ENCODE measurements around the gene IMMP2L. TPM values are rescaled to one million over a fixed set of nuclear protein-coding genes. Genes with fewer than 3 reads are reported as not detected.
A peak's percentile ranks its signal among the peaks of the same experiment; 100 is the strongest.

The IMMP2L gene
- total RNA-seq, 1 donor from 2014 or later, result 31.9 TPM

DNA sequence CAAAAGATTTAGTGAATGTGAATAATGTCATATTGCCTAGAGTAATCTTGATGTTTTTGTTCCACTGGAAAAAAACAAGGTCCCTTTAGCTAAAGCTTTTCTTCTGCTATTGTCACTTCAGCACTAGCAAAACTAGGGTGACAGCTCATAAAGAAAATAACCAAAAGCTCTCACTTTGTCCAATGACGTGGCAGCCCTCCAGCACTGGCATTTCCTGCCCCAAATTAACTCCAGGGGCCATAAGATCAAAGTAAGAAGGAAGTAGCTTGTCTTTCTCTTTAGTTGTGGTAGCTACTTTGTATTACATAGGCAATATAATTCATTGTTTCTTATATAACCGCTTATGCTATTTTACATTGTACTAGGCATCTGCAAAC, 424.1 kb downstream of the IMMP2L start:
- POLR2A ChIA-PET, result interaction anchor here (0.5 to 2.2 kb wide), 4 partner anchors 39 to 424 kb away, joined by 3 to 24 read pairs (median 7); partner anchors contain the start of gene IMMP2L
- intact Hi-C loops (cut with micrococcal nuclease), result loop anchor here (5.0 kb wide), 1 partner anchor 424 kb away; the partner anchor contains the start of gene IMMP2L

DNA sequence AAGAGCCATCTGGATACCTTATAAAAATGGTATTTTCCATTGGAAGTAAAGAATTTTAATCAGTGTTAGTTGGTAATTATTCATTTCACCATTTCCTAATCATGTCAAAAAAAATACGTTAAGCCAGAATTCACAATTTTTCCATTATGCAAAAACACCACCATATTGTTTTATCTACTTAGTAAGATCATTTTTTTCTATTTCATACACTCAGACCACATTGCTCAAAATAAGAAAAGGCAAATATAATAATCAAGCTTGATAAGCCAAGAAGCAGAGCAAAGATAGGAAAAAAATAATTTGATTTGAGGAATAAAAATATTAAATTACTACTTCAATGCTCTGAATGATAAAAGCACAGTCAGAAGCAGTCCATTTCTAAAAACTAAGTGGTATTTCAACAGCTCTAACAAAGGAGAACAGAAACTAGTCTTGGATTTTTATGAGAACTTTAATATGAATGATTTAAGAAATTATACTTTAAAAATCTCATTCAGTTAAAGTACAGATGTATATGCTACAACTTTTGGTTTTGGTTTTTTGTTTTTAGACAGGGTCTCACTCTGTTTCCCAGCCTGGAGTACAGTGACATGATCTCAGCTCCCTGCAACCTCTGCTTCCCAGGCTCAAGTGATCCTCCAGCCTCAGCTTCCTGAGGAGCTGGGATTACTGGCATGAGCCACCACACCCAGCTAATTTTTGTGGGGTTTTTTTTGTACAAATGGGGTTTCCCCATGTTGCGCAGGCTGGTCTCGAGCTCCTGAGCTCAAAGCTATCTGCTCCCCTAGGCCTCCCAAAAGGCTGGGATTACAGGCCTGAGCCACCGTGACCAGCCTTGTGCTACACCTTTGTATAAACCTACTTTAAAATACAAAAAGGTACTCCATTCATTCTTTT, 424.7 kb downstream of the IMMP2L start:
- TF ChIP-seq, protein P1, sequence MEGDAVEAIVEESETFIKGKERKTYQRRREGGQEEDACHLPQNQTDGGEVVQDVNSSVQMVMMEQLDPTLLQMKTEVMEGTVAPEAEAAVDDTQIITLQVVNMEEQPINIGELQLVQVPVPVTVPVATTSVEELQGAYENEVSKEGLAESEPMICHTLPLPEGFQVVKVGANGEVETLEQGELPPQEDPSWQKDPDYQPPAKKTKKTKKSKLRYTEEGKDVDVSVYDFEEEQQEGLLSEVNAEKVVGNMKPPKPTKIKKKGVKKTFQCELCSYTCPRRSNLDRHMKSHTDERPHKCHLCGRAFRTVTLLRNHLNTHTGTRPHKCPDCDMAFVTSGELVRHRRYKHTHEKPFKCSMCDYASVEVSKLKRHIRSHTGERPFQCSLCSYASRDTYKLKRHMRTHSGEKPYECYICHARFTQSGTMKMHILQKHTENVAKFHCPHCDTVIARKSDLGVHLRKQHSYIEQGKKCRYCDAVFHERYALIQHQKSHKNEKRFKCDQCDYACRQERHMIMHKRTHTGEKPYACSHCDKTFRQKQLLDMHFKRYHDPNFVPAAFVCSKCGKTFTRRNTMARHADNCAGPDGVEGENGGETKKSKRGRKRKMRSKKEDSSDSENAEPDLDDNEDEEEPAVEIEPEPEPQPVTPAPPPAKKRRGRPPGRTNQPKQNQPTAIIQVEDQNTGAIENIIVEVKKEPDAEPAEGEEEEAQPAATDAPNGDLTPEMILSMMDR (IDR thresholded peaks at IDR 0.05), result no peak
- intact Hi-C loops (cut with micrococcal nuclease), result loop anchor here (1.0 to 5.0 kb wide), 4 partner anchors 33 to 425 kb away; partner anchors contain the start of gene IMMP2L
- ChIA-PET POLR2A (interaction anchor here (0.6 to 2.2 kb wide), 4 partner anchors 24 to 424 kb away, joined by 4 to 24 read pairs (median 8); partner anchors contain the start of gene IMMP2L), CTCF (interaction anchor here (0.8 to 1.7 kb wide), 3 partner anchors 10 to 54 kb away, joined by 5 to 9 read pairs (median 5); no protein-coding TSS in a partner anchor)
- H3K27me3 Mint-ChIP-seq, result no peaks in the 10 kb centered on the region
- peak; percentile 85 for ATAC-seq (ENCODE audit: low read depth)
- H3K4me3 Mint-ChIP-seq, result peak overlapping the region; percentile 73
- H3K9me3 Mint-ChIP-seq, result no peaks in the 10 kb centered on the region
- no peaks in the 10 kb centered on the region for H3K36me3 Mint-ChIP-seq (ENCODE audit: low read depth)
- H3K4me1 Mint-ChIP-seq, result peaks cover 28% of the 10 kb centered on the region
- peak; percentile 33 for DNase-seq
- peak overlapping the region; percentile 94 for H3K27ac Mint-ChIP-seq

More for the DNA sequence above, 424.1 kb downstream of the IMMP2L start:
- TF ChIP-seq, protein P1 (IDR thresholded peaks at IDR 0.05), result no peak
- Mint-ChIP-seq H3K4me1 (peaks cover 28% of the 10 kb centered on the region), H3K4me3 (peak overlapping the region; percentile 73), H3K27me3 (no peaks in the 10 kb centered on the region), H3K36me3 (ENCODE audit: low read depth) (no peaks in the 10 kb centered on the region), H3K27ac (peak overlapping the region; percentile 94), H3K9me3 (no peaks in the 10 kb centered on the region)
- DNase-seq (peak; percentile 16), ATAC-seq (ENCODE audit: low read depth) (peak; percentile 77)
- CTCF ChIA-PET, result interaction anchor here (1.7 kb wide), 2 partner anchors 11 to 39 kb away, joined by 5 to 9 read pairs; no protein-coding TSS in a partner anchor

DNA sequence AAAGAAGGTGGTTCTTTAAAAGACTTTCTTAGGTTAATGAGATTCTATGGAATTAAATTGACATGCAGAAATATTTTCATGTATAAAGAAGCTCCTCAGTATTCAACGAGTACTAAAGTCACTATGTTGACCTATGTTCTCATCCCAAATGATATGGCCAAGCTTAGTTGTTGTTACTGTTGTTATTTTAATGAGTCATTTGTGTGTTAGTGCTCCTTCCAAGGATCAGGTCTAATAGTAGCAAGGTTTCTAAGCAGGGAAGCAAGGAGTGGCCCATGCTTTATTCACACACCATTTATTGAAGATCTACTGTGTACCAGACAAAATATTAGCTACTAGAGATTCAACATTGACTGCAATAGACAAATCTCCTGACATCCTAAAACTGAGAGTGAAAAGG, 429.5 kb downstream of the IMMP2L start:
- no peak overlapping the region for H3K27ac Mint-ChIP-seq
- CTCF ChIA-PET, result interaction anchor here (1.3 kb wide), 1 partner anchor 34 kb away, joined by 4 read pairs; no protein-coding TSS in a partner anchor

DNA sequence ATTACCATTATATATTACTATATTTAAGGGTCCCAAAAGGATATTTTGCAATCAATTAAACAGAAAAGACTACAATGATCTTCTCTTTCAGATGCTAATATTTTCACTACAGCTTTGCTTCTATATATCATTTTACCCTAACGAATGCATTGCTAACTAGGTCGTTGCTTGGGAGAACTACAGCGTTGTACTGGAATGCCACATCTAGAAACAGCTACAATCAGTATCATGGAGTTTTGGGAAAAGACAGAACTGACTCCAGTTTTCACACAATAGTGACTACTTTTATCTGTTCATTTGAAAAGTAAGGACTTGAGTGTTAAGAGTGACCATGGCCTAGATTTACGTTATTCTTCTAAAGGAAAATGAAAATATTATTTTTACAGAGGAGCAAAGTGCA, 432.9 kb downstream of the IMMP2L start:
- TF ChIP-seq, protein P1 (IDR thresholded peaks at IDR 0.05), result no peak
- H3K36me3 Mint-ChIP-seq (ENCODE audit: low read depth), result no peaks in the 10 kb centered on the region
- no peaks in the 10 kb centered on the region for H3K4me1 Mint-ChIP-seq
- intact Hi-C loops (cut with micrococcal nuclease), result no loop called here
- no peak overlapping the region for H3K27ac Mint-ChIP-seq
- H3K27me3 Mint-ChIP-seq, result no peaks in the 10 kb centered on the region
- H3K9me3 Mint-ChIP-seq, result no peaks in the 10 kb centered on the region
- DNase-seq, result no peak
- no peak overlapping the region for H3K4me3 Mint-ChIP-seq
- CTCF ChIA-PET, result no interaction called here
- POLR2A ChIA-PET, result no interaction called here
- no peak for ATAC-seq (ENCODE audit: low read depth)

More for the DNA sequence above, 429.5 kb downstream of the IMMP2L start:
- no peaks in the 10 kb centered on the region for H3K36me3 Mint-ChIP-seq (ENCODE audit: low read depth)
- TF ChIP-seq, protein P1 (IDR thresholded peaks at IDR 0.05), result no peak
- no peaks in the 10 kb centered on the region for H3K27me3 Mint-ChIP-seq
- H3K9me3 Mint-ChIP-seq, result no peaks in the 10 kb centered on the region
- H3K4me3 Mint-ChIP-seq, result no peak overlapping the region
- POLR2A ChIA-PET, result no interaction called here
- DNase-seq (no peak), ATAC-seq (ENCODE audit: low read depth) (no peak)
- H3K4me1 Mint-ChIP-seq, result peaks cover 8% of the 10 kb centered on the region
- intact Hi-C loops (cut with micrococcal nuclease), result no loop called here

DNA sequence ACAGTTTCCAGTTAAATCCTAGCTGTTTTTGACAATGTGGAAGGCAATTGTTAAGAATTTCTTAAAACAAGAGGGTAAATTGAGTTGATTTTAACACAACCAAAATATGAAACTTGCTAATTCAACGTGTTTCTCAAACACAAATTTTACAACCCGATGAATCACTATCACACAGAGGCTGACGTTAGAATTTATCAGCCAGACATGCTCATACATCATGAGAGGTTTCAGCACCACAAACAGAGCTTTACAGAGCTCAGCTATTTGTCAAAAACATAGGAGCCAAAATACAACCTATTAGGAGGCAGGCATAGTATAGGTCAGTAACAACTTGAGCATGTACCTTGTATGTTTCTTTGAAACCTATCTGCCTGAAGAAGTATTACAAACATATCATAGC, 435.3 kb downstream of the IMMP2L start:
- TF ChIP-seq, protein P1 (IDR thresholded peaks at IDR 0.05), result no peak
- Mint-ChIP-seq H3K4me1 (no peaks in the 10 kb centered on the region), H3K27me3 (no peaks in the 10 kb centered on the region), H3K27ac (no peak overlapping the region), H3K36me3 (ENCODE audit: low read depth) (no peaks in the 10 kb centered on the region), H3K9me3 (no peaks in the 10 kb centered on the region), H3K4me3 (no peak overlapping the region)
- CTCF ChIA-PET, result interaction anchor here (1.1 kb wide), 1 partner anchor 11 kb away, joined by 5 read pairs; no protein-coding TSS in a partner anchor
- ATAC-seq (ENCODE audit: low read depth), result no peak
- no peak for DNase-seq
- intact Hi-C loops (cut with micrococcal nuclease), result no loop called here
- POLR2A ChIA-PET, result no interaction called here
